Activated naive CD8-positive, alpha-beta T cell treated with anti-CD3 and anti-CD28 coated beads for 36 hours (primary cell): ENCODE results near the gene ACTBL2. TPM values are rescaled to one million over a fixed set of nuclear protein-coding genes. Genes with fewer than 3 reads are reported as not detected.
"Not testable (repeated sequence)": the region's sequence is repeated elsewhere in the genome, so short reads cannot be mapped to it uniquely, and the experiment has no call there.

Source experiments
- DNase-seq: peaks from one replicate; pipeline ENCODE4 v3.0.0; 2021
- H3K27ac Mint-ChIP-seq: one replicate; pipeline ENCODE4 v1.8.0; 2022; ENCODE audit warnings: mild to moderate bottlenecking, moderate library complexity, mixed read lengths
- H3K27me3 Mint-ChIP-seq: one replicate; pipeline ENCODE4 v1.8.0; 2022; ENCODE audit warnings: mild to moderate bottlenecking, mixed read lengths
- H3K36me3 Mint-ChIP-seq: one replicate; pipeline ENCODE4 v1.8.0; 2021; ENCODE audit warnings: mild to moderate bottlenecking, mixed read lengths
- H3K4me1 Mint-ChIP-seq: one replicate; pipeline ENCODE4 v1.8.0; 2021; ENCODE audit warnings: mixed read lengths
- H3K4me3 Mint-ChIP-seq: one replicate; pipeline ENCODE4 v1.8.0; 2022; ENCODE audit warnings: mild to moderate bottlenecking, moderate library complexity, mixed read lengths
- H3K9me3 Mint-ChIP-seq: one replicate; pipeline ENCODE4 v1.8.0; 2022; ENCODE audit warnings: mixed read lengths
- total RNA-seq, 2 experiments: library from RNA; stranded (reverse); gene quantifications; one replicate each; pipeline ENCODE4 v1.2.3, GENCODE V29; 2021

ACTBL2 gene
- total RNA-seq = not detected

DNA sequence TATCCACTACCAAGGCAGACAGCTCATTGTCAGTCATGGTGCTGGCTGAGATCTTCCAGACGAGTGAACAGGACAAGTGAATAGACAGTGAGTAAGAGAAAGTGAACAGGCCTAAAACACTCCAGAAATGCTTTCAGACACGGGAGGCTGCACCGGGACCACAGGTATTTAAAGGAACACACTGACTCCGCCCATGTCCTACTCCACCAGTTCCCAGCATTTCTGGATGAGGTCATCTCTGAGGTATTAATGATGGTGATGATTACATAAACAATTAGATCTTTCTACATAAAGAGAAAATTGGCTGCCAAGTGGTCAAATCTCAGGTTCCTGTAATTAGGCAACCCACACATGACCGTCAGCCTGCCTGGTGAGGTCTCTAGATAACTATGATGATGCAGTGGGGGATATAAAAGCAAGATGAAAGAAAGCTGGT, at the start of gene ACTBL2:
Gene ACTBL2, minus strand, starts transcription at position 141 of the 436 bp plus-strand sequence. Its CDS starts 104 bp downstream, at position 37.
- H3K27ac Mint-ChIP-seq = no peak within 1 kb of the TSS
- H3K9me3 Mint-ChIP-seq = no peaks in the 10 kb centered on the region

GRCh38 chr5:57531333-57531732, 48.7 kb upstream of the ACTBL2 start:
- no peak for DNase-seq
- Mint-ChIP-seq H3K4me1 (no peaks in the 10 kb centered on the region), H3K9me3 (no peaks in the 10 kb centered on the region), H3K36me3 (no peaks in the 10 kb centered on the region), H3K27ac (peak overlapping the region; percentile 28), H3K27me3 (peaks cover 3% of the 10 kb centered on the region), H3K4me3 (no peak overlapping the region)

More for the DNA sequence above, at the start of gene ACTBL2:
- H3K4me1 Mint-ChIP-seq = no peaks in the 10 kb centered on the region
- DNase-seq = no peak
- H3K36me3 Mint-ChIP-seq = no peaks in the 10 kb centered on the region
- H3K27me3 Mint-ChIP-seq = peaks cover 3% of the 10 kb centered on the region
- no peak within 1 kb of the TSS for H3K4me3 Mint-ChIP-seq

DNA sequence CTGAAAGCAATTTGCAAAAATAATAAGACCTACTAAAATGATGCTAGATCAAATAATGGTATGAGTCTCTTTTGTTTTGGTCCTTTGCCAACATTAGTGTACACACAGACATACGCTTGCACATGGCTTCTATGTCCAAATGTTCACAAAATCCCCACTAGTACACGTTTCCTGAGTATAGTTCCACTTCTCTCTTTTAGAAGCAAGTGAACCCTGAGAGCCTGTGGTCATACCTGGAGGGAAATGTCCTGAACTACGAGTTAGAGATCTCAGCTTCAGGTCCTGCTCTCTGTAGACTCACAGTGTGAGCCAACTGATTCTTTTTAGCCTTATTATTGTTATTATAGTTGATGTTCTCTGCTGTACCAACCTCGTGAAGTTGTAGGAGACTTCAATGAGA, 47.3 kb upstream of the ACTBL2 start:
- no peak for DNase-seq
- no peaks in the 10 kb centered on the region for H3K4me1 Mint-ChIP-seq
- H3K4me3 Mint-ChIP-seq = no peak overlapping the region
- no peaks in the 10 kb centered on the region for H3K36me3 Mint-ChIP-seq
- H3K9me3 Mint-ChIP-seq = no peaks in the 10 kb centered on the region
- H3K27ac Mint-ChIP-seq = no peak overlapping the region
- H3K27me3 Mint-ChIP-seq = peaks cover 3% of the 10 kb centered on the region

DNA sequence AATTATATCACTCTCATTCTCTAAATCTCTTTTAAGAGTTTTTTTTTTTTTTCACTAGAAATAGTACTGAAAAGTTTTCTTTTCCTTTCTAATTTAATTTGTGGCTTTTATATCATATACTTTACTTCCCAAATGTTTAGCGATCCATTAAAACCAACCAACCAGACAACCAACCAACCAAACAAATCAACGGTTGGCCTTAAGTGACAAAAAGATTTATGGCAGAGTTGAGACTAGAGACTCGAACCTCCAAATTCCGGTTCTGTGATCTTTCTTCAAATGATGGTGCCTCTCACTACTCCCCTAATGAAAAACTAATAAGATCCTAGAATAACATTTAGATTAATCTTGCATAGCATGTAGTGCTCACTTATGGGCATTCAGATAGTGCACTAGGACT, 45.3 kb upstream of the ACTBL2 start:
- H3K27me3 Mint-ChIP-seq = peaks cover 3% of the 10 kb centered on the region
- no peak overlapping the region for H3K27ac Mint-ChIP-seq
- H3K4me1 Mint-ChIP-seq = no peaks in the 10 kb centered on the region
- DNase-seq = no peak
- H3K36me3 Mint-ChIP-seq = no peaks in the 10 kb centered on the region
- H3K4me3 Mint-ChIP-seq = no peak overlapping the region
- H3K9me3 Mint-ChIP-seq = no peaks in the 10 kb centered on the region

- H3K9me3 Mint-ChIP-seq = no peaks in the 10 kb centered on the region
Observed at GRCh38 chr5:57524348-57525060, 41.9 kb upstream of the ACTBL2 start.

GRCh38 chr5:57522477-57522876, 39.9 kb upstream of the ACTBL2 start:
- H3K36me3 Mint-ChIP-seq = not testable (repeated sequence)

More at GRCh38 chr5:57524348-57525060, 41.9 kb upstream of the ACTBL2 start:
- no peak for DNase-seq
- Mint-ChIP-seq H3K4me3 (no peak overlapping the region), H3K27me3 (no peaks in the 10 kb centered on the region), H3K4me1 (no peaks in the 10 kb centered on the region), H3K36me3 (no peaks in the 10 kb centered on the region), H3K27ac (no peak overlapping the region)

DNA sequence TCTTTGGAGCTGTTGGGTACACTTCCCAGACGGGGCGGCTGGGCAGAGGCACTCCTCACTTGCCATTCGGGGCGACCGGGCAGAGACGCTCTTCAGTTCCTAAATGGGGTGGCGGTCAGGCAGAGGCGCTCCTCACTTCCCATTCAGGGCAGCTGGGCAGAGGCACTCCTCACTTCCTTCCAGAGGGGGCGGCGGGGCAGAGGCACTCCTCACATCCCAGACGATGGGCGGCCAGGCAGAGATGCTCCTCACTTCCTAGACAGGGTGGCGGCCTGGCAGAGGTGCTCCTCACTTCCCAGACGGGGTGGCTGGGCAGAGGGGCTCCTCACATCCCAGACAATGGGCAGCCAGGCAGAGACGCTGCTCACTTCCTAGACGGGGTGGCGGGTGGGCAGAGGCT, 35.8 kb upstream of the ACTBL2 start:
- H3K9me3 Mint-ChIP-seq, DNase-seq, H3K4me3 Mint-ChIP-seq, H3K27me3 Mint-ChIP-seq, H3K36me3 Mint-ChIP-seq, H3K4me1 Mint-ChIP-seq, H3K27ac Mint-ChIP-seq: not testable (repeated sequence)

More at GRCh38 chr5:57522477-57522876, 39.9 kb upstream of the ACTBL2 start:
- H3K4me1 Mint-ChIP-seq, H3K27ac Mint-ChIP-seq, DNase-seq, H3K9me3 Mint-ChIP-seq, H3K27me3 Mint-ChIP-seq, H3K4me3 Mint-ChIP-seq: not testable (repeated sequence)

- H3K27me3 Mint-ChIP-seq = peaks cover 10% of the 10 kb centered on the region
- H3K4me3 Mint-ChIP-seq = no peak overlapping the region
- no peak overlapping the region for H3K27ac Mint-ChIP-seq
- H3K36me3 Mint-ChIP-seq = peaks cover 1% of the 10 kb centered on the region
- no peaks in the 10 kb centered on the region for H3K4me1 Mint-ChIP-seq
- no peak for DNase-seq
- H3K9me3 Mint-ChIP-seq = no peaks in the 10 kb centered on the region
Observed at GRCh38 chr5:57517250-57517649, 34.6 kb upstream of the ACTBL2 start.

- Mint-ChIP-seq H3K27ac (no peak overlapping the region), H3K4me3 (no peak overlapping the region), H3K9me3 (no peaks in the 10 kb centered on the region), H3K27me3 (peaks cover 25% of the 10 kb centered on the region), H3K4me1 (no peaks in the 10 kb centered on the region), H3K36me3 (peaks cover 1% of the 10 kb centered on the region)
- DNase-seq = no peak
Observed at GRCh38 chr5:57513785-57514184, 31.2 kb upstream of the ACTBL2 start.

DNA sequence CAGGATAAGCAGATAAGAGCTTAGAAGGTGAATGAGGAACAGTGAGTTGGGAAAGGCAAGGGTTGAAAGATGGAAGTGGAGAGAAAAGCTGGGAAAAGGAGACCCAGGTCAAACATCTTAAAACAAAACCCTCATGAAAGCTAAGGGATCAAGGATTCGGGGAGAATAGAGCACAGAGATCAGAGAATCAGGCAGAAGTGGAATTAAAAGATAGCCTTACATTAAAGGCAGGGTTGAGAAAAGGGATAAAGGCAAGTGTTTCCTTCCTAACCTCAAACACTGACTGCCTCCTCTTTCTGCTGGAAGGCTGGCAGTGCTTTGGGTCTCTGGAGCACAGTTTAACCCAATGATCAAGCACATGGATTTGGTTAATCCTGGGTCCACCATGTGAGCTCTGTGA, 28.7 kb upstream of the ACTBL2 start:
- H3K4me1 Mint-ChIP-seq = no peaks in the 10 kb centered on the region
- no peaks in the 10 kb centered on the region for H3K36me3 Mint-ChIP-seq
- peaks cover 22% of the 10 kb centered on the region for H3K27me3 Mint-ChIP-seq
- H3K27ac Mint-ChIP-seq = no peak overlapping the region
- DNase-seq = no peak
- no peak overlapping the region for H3K4me3 Mint-ChIP-seq
- no peaks in the 10 kb centered on the region for H3K9me3 Mint-ChIP-seq

- Mint-ChIP-seq H3K36me3 (no peaks in the 10 kb centered on the region), H3K4me3 (no peak overlapping the region), H3K9me3 (no peaks in the 10 kb centered on the region), H3K27me3 (peaks cover 18% of the 10 kb centered on the region), H3K4me1 (no peaks in the 10 kb centered on the region), H3K27ac (no peak overlapping the region)
- DNase-seq = no peak
Observed at GRCh38 chr5:57509501-57510260, 27.1 kb upstream of the ACTBL2 start.

- Mint-ChIP-seq H3K4me3 (no peak overlapping the region), H3K36me3 (no peaks in the 10 kb centered on the region), H3K27me3 (peaks cover 18% of the 10 kb centered on the region), H3K9me3 (no peaks in the 10 kb centered on the region), H3K4me1 (no peaks in the 10 kb centered on the region), H3K27ac (no peak overlapping the region)
- no peak for DNase-seq
Observed at GRCh38 chr5:57508211-57508610, 25.6 kb upstream of the ACTBL2 start.

GRCh38 chr5:57505272-57506200, 22.9 kb upstream of the ACTBL2 start:
- no peak for DNase-seq
- no peak overlapping the region for H3K27ac Mint-ChIP-seq
- no peaks in the 10 kb centered on the region for H3K9me3 Mint-ChIP-seq
- no peak overlapping the region for H3K4me3 Mint-ChIP-seq
- peaks cover under 1% of the 10 kb centered on the region for H3K27me3 Mint-ChIP-seq
- H3K36me3 Mint-ChIP-seq = no peaks in the 10 kb centered on the region
- no peaks in the 10 kb centered on the region for H3K4me1 Mint-ChIP-seq

- DNase-seq = no peak
- Mint-ChIP-seq H3K4me1 (peaks cover 3% of the 10 kb centered on the region), H3K9me3 (no peaks in the 10 kb centered on the region), H3K27me3 (no peaks in the 10 kb centered on the region), H3K27ac (no peak overlapping the region), H3K36me3 (no peaks in the 10 kb centered on the region), H3K4me3 (no peak overlapping the region)
Observed at GRCh38 chr5:57504357-57504756, 21.7 kb upstream of the ACTBL2 start.

DNA sequence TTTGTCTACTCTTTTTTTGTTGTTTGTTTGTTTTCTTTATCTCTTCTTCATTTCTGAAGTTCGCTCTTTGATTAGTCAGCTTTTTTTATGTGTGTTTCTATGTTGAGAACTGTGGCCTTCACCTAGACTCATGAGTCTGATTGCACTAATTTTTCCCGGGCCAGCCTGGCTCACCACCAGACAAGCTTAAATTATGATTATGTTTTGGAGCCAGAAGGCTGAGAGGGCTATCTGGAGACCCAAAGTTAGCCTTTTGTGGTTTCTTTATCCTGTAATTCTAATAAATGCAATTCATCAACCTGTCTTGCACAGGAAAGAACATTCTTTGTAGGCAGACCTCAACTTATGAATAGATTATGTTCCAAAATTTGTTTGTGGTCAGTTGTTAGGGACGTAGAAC, 20.8 kb upstream of the ACTBL2 start:
- Mint-ChIP-seq H3K9me3 (no peaks in the 10 kb centered on the region), H3K27ac (no peak overlapping the region), H3K4me3 (no peak overlapping the region), H3K4me1 (peaks cover 7% of the 10 kb centered on the region), H3K27me3 (no peaks in the 10 kb centered on the region), H3K36me3 (no peaks in the 10 kb centered on the region)
- DNase-seq = no peak
